PC-9 (cell line): ENCODE results near the gene TNFRSF14.

Experiments used
- EZH2 ChIP-seq: fragments of 200-600 bp; sonication (generic); IDR thresholded peaks from 2 replicates; pipeline ENCODE4 v1.8.0; 2017; ENCODE audit warnings: antibody characterized with exemption, low read depth
- TF ChIP-seq, protein P1 (sequence below): fragments of 200-600 bp; sonication (generic); conservative IDR thresholded peaks from 2 replicates; pipeline ENCODE4 v1.6.1; 2017; ENCODE audit warnings: mixed run types, antibody characterized with exemption, mild to moderate bottlenecking, moderate library complexity

DNA sequence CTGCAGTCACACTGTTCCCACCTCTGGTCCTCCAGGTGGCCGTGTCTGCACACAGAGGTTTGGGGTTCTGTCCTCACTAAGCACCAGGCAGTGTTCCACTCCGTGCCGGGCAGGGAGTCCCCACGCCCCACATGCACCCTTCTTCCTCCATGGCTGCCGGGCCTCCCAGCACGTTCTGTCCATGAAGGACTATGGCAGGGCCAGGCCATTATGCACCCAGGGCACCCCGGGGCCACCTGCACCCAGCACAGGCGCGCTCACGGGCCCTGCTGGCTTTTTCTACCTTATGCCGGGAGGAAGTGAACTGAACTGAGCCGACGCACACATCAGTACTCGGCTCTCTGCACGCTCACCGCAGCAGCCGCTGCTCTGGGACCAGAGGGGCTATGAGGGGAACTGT lies 40.0 kb upstream of the TNFRSF14 start:
- TF ChIP-seq, protein P1, sequence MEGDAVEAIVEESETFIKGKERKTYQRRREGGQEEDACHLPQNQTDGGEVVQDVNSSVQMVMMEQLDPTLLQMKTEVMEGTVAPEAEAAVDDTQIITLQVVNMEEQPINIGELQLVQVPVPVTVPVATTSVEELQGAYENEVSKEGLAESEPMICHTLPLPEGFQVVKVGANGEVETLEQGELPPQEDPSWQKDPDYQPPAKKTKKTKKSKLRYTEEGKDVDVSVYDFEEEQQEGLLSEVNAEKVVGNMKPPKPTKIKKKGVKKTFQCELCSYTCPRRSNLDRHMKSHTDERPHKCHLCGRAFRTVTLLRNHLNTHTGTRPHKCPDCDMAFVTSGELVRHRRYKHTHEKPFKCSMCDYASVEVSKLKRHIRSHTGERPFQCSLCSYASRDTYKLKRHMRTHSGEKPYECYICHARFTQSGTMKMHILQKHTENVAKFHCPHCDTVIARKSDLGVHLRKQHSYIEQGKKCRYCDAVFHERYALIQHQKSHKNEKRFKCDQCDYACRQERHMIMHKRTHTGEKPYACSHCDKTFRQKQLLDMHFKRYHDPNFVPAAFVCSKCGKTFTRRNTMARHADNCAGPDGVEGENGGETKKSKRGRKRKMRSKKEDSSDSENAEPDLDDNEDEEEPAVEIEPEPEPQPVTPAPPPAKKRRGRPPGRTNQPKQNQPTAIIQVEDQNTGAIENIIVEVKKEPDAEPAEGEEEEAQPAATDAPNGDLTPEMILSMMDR = no peak
- TF ChIP-seq EZH2 = no peak
